Kidney capillary endothelial cell (primary cell): ENCODE results near the gene WLS.
A peak's percentile ranks its signal among the peaks of the same experiment; 100 is the strongest.
"Not testable (repeated sequence)": the region's sequence is repeated elsewhere in the genome, so short reads cannot be mapped to it uniquely, and the experiment has no call there.

Experiments
- DNase-seq: peaks from one replicate; pipeline ENCODE4 v3.0.0-alpha.2; 2018; ENCODE audit warnings: low spot score

WLS gene

DNA sequence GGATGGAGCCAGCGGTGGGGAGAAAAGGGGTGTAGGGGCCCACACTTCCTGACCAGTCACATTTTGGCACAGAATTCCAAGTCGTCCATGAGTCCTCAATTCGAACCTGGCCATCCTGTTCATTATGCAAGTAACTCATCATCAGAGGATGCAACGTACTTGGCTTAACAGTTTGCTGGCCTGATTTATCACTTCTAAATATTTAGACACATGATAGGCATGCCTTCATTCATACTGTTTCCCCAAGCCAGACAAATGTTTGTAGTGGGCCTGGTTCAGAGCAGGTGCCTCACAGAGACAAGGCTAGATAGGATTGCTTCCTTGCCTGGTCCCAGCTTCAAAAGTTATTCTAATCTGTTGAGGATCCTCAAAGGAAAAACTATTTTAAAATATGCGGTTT lies 66.7 kb downstream of the WLS start:
- DNase-seq = no peak

DNA sequence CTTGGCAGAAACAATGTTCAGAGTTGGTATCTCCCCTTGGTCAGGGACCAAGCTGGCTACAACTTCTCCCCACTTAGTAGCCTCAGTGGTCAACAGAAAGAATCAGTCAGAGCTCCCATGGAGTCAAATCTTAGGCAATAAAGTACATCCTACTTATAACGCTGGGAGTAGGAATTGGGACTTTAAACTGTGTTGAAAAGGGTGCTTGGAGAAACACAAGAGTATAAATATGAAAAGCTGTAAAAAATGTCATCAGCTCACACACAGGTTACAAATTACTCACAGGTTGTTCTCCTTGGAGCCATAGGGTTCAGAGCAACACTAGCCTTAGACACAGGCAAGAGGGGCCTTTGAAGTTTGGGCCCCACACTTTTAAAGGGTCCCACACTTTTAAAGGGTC lies 67.4 kb downstream of the WLS start:
- DNase-seq = no peak

DNA sequence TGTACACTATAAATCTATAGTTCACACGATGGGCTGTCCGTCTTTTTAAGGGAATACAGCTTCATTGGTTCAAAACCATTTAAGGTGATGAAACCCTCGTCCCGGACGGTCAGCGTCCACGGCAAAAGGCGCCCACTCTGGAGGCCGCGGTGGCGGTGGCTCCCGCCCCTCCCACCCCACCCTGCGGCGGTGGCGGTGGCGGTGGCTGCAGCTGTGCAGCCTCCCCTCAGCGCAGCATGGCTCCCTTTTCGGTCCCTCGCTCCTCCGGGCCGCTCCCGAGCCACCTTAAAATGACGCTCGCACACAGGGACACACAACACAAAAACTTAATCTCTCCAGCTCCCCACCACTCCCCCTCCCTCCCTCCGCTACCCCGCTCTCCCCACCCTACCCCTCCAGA lies 69.1 kb downstream of the WLS start:
- no peak for DNase-seq

GRCh38 chr1:68162761-68163160 lies 69.6 kb downstream of the WLS start:
- no peak for DNase-seq

DNA sequence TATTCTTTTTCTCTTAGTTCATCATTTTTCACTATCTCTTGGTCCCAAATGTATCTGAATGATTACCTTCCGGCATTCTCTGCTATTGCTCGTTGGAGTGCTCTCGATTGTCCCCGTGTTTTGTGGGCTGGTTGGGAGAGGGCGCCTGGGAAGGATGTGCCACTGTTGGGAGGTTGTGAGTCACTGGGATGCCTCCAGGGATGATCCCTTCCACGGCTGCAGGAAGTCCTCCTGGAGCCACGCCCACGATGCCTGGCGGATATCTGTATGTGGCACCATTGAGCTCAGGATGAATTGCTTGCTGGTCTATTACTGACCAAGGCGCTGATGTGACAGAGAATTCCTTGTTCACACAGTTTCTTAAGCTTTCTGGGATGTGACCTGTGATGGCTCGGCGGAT lies 70.7 kb downstream of the WLS start:
- not testable (repeated sequence) for DNase-seq

DNA sequence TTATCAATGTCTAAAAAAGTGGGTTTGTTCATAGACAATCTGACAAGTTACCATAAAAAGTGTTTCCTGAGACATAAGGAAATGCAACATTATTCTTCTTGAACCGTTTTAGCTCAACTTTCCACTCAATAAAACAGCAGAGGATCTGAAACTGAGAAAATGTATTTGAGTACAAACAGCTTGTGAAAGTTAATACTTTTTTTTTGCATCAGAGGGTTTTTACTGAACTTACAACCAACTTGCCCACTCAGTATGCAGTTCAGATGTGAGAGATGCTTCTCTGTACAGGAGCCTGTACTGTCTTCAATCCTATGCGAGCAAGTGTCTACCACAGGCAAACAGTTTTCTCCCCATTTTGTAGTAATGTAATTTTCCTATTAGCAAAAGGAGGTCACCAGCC lies 71.4 kb downstream of the WLS start:
- not testable (repeated sequence) for DNase-seq

- no peak for DNase-seq
These were observed 72.3 kb downstream of the WLS start for GRCh38 chr1:68160021-68160420.

DNA sequence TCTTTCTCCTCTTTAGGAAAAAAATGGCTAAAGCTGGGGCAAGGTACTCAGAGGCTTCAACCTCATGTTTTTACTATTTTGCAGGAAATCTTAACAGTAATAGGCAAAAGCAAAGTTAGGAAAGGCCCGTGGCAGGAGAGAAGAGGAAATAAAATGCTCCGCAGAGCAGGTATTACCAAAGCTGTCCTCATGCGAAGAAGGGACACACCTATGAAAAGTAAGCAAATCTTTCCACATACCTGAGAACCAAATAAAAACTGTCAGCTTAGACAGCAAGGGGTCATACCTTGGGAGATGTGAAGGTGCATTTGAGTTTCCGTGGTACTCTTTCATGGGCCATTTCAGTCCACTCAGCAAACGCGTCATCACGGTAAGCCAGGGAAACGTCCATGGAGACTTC lies 73.5 kb downstream of the WLS start:
- DNase-seq = no peak

GRCh38 chr1:68157416-68157815 lies 74.9 kb downstream of the WLS start:
- DNase-seq = no peak

- DNase-seq = no peak
These were observed 80.6 kb downstream of the WLS start for GRCh38 chr1:68151690-68152089.

DNA sequence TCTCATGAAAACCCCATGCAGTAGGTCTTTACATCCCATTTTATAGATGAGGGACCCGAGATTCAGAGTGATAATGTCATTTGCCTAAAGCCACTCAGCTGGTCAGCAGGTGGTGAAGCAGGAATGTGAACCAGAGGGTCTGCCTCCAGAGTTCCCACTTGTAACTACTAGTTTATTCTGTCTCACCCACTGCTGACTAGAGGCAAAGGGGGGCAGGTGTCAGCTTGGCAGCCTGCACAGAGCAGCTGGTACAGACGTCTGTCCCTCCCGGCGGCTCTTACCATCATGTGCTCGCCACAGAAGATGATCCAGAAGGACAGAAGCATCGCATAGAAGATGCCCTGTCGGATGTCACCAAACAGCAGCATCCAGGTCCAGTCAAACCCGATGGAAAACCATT lies 82.4 kb downstream of the WLS start:
- DNase-seq = no peak

- DNase-seq = no peak
These were observed 83.1 kb downstream of the WLS start for GRCh38 chr1:68149110-68149798.

DNA sequence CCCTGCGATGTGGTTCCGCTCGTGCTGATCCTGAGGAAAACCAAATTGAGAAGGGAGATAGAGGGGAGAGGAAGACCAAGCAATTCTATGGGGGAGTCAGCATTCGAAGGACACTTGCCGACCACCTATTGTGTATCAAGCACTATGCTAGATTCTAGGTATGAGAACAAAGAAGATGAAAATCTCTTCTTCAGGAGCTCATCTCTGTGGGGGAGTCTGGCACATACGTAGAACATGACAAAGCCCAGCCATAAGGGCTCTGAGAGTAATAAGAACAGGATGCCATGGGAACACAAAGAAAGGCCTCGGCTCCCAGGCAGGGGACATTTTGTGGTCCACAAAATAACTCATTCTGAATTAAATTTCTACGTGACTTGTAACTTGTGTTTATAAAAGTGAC lies 83.7 kb downstream of the WLS start:
- no peak for DNase-seq

DNA sequence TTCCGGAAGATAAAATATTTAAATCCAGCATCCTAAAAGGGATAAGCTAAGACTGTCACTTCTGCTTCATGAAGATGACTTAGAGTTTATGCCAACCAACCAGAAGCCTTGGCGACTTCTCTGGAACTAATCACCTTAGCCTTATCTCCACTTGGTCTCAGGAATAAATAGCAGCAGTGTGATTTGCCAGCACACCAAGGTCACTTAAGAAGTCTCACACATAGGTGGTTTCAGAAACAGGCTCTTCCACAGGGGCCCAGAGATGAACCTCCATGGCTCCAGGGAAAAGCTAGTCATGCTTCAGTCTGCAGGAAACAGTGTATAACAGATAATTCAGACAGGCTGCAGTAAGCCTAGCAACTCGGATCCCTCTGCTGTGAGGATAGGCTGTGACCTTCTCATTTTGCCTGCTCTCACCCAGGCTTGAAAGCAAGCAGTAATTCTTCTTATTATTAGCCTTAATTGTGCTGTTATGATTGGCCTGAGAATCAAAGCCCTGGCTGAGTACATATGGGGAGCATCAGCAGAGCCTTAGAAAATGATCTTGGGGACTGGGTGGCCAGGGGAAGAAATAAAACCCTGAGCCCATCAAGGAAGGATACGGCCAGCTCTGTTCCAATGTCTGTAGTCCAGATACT lies 84.7 kb downstream of the WLS start:
- DNase-seq = no peak

GRCh38 chr1:68145418-68146126 lies 86.8 kb downstream of the WLS start:
- DNase-seq = no peak

GRCh38 chr1:68144856-68145255 lies 87.5 kb downstream of the WLS start:
- no peak for DNase-seq

DNA sequence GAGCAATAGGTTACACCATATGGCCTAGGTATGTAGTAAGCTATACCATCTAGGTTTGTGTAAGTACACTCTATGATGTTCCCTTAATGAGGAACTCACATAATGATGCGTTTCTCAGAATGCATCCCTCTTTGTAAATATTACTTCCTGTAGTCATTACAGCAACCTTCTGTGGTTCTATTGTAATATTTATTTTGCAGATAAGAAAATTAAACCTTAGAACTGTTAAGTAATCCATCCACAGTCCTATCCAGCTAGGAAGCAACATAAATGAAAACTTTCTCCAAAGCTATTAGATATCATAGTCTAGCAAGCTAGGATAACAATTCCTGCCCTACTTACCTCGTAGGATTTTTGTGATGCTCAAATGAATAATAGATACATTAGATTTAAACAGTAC lies 88.7 kb downstream of the WLS start:
- DNase-seq = no peak

GRCh38 chr1:68142461-68142860 lies 89.9 kb downstream of the WLS start:
- no peak for DNase-seq

DNA sequence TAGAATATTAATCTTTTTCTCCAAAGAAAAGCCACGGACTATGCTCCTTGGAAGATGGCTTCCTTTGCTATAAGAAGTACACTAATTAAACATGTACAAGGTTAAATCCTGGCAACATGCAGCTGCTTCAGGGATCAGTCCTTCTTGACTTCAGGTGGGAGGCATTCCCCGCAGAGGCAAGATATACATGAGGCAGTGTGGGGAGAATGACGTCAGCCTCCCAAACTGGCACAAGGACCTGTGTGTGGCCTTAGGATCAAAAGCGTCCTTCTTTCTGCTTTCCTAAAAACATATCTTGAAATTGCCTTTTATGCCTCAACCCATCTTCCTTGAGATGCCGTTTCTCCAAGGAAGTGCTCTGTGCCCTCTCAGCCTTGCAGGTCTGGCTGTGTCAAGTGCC lies 90.3 kb downstream of the WLS start:
- no peak for DNase-seq

GRCh38 chr1:68141071-68142021 lies 91.0 kb downstream of the WLS start:
- DNase-seq = no peak

DNA sequence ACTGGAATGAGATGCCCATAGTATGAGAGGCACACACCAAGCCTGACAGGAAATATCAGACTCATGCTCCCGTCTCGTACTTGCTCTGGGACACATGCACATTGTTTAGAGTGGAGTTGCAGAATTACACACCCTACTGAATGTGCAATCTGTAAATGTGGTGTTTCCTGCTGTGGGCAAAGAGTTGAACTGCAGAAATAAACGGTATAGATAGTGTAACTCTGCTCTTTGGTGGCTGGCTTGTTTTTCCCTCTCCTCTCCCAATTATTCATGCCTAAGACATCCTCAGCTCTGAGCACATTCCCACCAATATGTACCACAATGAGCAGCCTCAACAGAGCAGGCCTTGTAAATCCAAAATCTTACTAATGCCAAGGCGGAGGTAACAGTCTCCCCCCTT lies 91.8 kb downstream of the WLS start:
- peak; percentile 36 for DNase-seq

GRCh38 chr1:68136187-68136586 lies 96.1 kb downstream of the WLS start:
- peak; percentile 26 for DNase-seq
